Umbilical cord (tissue), 2 donors: ENCODE data around the gene GBP3. TPM values are rescaled to one million over a fixed set of nuclear protein-coding genes. Genes with fewer than 3 reads are reported as not detected.
"Not testable (repeated sequence)": the region's sequence is repeated elsewhere in the genome, so short reads cannot be mapped to it uniquely, and the experiment has no call there.

Experiments
- DNase-seq: peaks from one replicate; pipeline ENCODE4 v3.0.0-alpha.2; 2015; ENCODE audit warnings: low spot score
- total RNA-seq: library from RNA; depleted of rRNA; stranded (reverse); fragments of >200 nt; gene quantifications from one replicate; pipeline ENCODE4 v1.2.3, GENCODE V29; 2014; ENCODE audit warnings: low replicate concordance; ENCODE audit not compliant: insufficient read depth

Gene GBP3
- total RNA-seq, 1 donor from 2014 or later: 24.1 TPM

DNA sequence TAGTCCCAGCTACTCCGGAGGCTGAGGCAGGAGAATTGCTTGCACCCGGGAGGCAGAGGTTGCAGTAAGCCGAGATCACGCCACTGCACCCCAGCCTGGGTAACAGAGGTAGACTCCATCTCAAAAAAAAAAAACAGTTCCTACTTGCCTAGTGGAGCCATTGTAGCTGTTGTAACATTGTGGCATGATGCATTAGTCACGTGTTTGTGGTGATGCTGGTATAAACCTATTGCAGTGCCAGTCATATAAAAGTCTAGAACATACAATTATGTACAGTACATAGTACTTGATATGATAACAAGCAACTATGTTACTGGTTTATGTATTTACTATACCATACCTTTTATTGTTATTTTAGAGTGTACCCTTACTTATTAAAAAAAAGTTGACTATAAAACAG, 46.4 kb downstream of the GBP3 start:
- DNase-seq: no peak

DNA sequence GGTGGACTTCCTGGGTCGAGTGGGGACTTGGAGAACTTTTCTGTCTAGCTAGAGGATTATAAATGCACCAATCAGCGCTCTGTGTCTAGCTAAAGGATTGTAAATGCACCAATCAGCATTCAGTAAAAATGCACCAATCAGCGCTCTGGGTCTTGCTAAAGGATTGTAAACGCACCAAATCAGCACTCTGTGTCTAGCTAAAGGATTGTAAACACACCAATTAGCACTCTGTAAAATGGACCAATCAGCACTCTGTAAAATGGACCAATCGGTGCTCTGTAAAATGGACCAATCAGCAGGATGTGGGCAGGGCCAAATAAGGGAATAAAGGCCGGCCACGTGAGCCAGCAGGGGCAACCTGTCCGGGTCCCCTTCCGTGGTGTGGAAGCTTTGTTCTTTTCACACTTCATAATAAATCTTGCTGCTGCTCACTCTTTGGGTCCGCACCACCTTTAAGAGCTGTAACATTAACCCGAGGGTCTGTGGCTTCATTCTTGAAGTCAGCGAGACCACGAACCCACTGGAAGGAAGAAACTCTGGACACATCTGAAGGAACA, 48.0 kb downstream of the GBP3 start:
- not testable (repeated sequence) for DNase-seq

DNA sequence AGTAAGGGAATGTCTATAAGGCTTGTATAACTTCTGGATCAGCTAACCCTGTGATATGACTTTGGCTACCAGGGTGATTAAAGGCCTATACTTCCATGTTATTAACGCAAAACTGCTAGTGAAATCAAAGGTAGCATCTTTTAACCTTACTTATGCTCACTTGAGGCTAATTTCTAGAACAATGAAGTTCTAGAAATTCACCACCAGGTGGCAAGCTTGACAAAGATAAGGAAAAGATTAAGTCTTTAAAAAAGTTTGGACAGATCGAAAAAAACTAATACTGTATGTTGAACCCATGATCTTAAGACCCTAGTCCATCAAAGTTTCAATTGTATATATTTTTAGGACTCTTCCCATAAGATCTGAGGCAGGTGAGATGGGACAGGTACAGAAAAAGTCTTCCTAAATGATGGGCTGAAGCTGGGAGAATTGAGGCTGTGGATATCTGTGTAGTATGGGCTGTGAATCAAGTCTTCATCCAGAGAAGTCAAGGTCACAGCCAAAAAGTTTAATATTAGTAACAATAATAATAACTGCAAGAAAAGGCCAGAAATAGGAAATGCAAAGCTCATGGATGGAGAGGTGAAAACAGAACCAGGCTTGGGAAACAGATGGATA, 49.0 kb downstream of the GBP3 start:
- peak; percentile 20 for DNase-seq

DNA sequence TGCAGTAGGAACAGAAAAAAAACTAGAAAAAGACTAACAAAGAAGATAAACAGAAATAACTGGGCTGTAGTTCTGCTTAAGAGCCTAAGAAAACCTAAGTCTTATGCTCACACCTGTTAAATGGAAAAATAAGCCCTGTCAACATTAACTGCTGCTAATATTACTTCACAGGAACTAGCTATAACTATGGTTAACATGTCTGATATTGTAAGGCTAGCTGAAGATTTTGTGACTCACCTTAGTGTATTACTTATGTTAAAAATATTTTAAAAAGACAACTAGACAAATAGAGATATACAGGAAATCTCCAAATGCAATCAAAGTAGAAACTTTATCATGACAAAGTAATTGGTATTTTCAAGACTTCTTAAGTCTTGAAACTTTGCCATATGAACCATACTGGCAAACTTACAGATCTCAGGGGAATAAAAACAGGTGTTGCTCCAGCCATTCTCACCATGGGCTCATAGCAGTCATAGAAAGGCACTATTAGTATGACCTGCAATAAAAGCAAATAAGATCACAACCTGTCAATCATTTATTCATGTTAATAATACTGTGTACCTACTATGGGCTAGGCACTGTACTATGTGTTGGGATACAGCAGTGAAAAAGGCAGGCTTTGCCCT, 60.9 kb downstream of the GBP3 start:
- no peak for DNase-seq

DNA sequence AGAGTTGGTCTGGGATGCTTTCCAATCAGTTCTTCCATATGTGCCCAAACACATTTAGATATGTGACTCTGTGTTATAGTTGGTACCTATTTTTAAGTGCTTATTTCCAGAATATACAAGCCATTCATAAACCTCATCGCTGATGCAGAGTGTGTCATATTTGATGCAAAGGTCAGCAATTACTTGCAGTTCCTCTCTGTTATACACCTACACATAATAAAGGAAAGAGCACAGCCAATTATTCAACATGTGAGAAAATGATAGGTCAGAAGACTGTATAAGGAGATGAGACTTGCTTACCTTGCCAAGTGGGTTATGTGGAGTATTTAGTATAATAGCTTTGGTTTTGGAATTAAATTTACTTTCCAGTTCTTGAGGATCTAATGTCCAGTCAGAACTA, 61.6 kb downstream of the GBP3 start:
- DNase-seq: no peak

Other genes with a start within 250 kb of the GBP3 start
- 40.9 TPM for gene GTF2B, start 131.3 kb downstream of the GBP3 start, total RNA-seq
- gene KYAT3, start 30.2 kb downstream of the GBP3 start, total RNA-seq: 19.7 TPM
- gene RBMXL1, start 30.2 kb downstream of the GBP3 start, total RNA-seq: 14.4 TPM
- 125 TPM for gene GBP1, start 42.3 kb upstream of the GBP3 start, total RNA-seq
- 106 TPM for gene GBP2, start 103.2 kb upstream of the GBP3 start, total RNA-seq
- gene GBP7, start 153.1 kb upstream of the GBP3 start, total RNA-seq: not detected
- gene GBP4, start 176.1 kb upstream of the GBP3 start, total RNA-seq: 17.1 TPM
- 3.9 TPM for gene GBP5, start 250.0 kb upstream of the GBP3 start, total RNA-seq